IMR-90 (cell line): Measurements from ENCODE around the gene ZNF592. TPM values are rescaled to one million over a fixed set of nuclear protein-coding genes. Genes with fewer than 3 reads are reported as not detected.

Experiments
- ATAC-seq: fragments of 200-7000 bp; cut with Tn5 transposase; 2 replicates; pipeline ENCODE4 v1.9.1; 2020; ENCODE audit warnings: low read depth, mild to moderate bottlenecking, moderate library complexity
- BruUV-seq: library from RNA; stranded (reverse); fragments of 400-500 nt; replicated peaks from 2 replicates; lab custom pipeline; 2021; lab: Mats Ljungman, UMichigan
- CTCF ChIA-PET: fragments of 300-600 bp; formaldehyde crosslinking; extraction: SDS; loops from one replicate; lab custom pipeline; 2021; ENCODE audit warnings: antibody characterized with exemption; lab: Yijun Ruan, JAX
- POLR2A ChIA-PET: fragments of 300-600 bp; sonication (Branson Sonifier 250); formaldehyde crosslinking; loops from one replicate; lab custom pipeline; 2022; ENCODE audit warnings: antibody characterized with exemption; ENCODE audit not compliant: unreplicated experiment; lab: Charles Lee
- DNase-seq: peaks from one replicate; pipeline ENCODE4 v3.0.0; 2013
- H2AFZ ChIP-seq: replicated peaks from 2 replicates; pipeline ENCODE3; 2013; ENCODE audit warnings: low read length, mild to moderate bottlenecking; ENCODE audit not compliant: poor library complexity
- H2AK5ac ChIP-seq: 2 replicates; pipeline ENCODE4 v1.6.1; 2013; ENCODE audit warnings: low read depth, low read length, inconsistent platforms
- H2AK9ac ChIP-seq: replicated peaks from 2 replicates; pipeline ENCODE3; 2013; ENCODE audit warnings: mild to moderate bottlenecking, low read depth, low read length, moderate library complexity; ENCODE audit not compliant: poor library complexity
- H2BK120ac ChIP-seq: 2 replicates; pipeline ENCODE4 v1.6.1; 2013; ENCODE audit warnings: low read depth, low read length, inconsistent platforms
- H2BK15ac ChIP-seq: 3 replicates; pipeline ENCODE4 v1.6.1; 2013; ENCODE audit warnings: low read depth, low read length, inconsistent platforms
- H2BK20ac ChIP-seq: 2 replicates; pipeline ENCODE4 v1.6.1; 2013; ENCODE audit warnings: low read depth, mild to moderate bottlenecking, inconsistent platforms, low read length, moderate library complexity
- H2BK5ac ChIP-seq: 2 replicates; pipeline ENCODE4 v1.6.1; 2013; ENCODE audit warnings: mild to moderate bottlenecking, low read depth, low read length, inconsistent platforms; ENCODE audit not compliant: poor library complexity, severe bottlenecking
- H3K14ac ChIP-seq: replicated peaks from 2 replicates; pipeline ENCODE4 v1.6.1; 2013; ENCODE audit warnings: low read depth, low read length, inconsistent platforms
- H3K18ac ChIP-seq: 2 replicates; pipeline ENCODE4 v1.6.1; 2013; ENCODE audit warnings: low read depth, low read length, control low read depth
- H3K23ac ChIP-seq: 2 replicates; pipeline ENCODE4 v1.6.1; 2013; ENCODE audit warnings: low read depth, low read length, inconsistent platforms
- H3K27ac ChIP-seq: 2 replicates; pipeline ENCODE4 v1.5.1; 2013; ENCODE audit warnings: mild to moderate bottlenecking, control low read depth, low read length; ENCODE audit not compliant: insufficient read depth
- H3K27me3 ChIP-seq: 2 replicates; pipeline ENCODE4 v1.6.1; 2013; ENCODE audit warnings: low read length; ENCODE audit not compliant: control insufficient read depth, insufficient read depth
- H3K36me3 ChIP-seq: 2 replicates; pipeline ENCODE4 v1.6.1; 2013; ENCODE audit warnings: low read length, mixed read lengths; ENCODE audit not compliant: control insufficient read depth, insufficient read depth
- H3K4ac ChIP-seq: 2 replicates; pipeline ENCODE4 v1.6.1; 2013; ENCODE audit warnings: low read depth, low read length, inconsistent platforms
- H3K4me1 ChIP-seq: 2 replicates; pipeline ENCODE4 v1.6.1; 2013; ENCODE audit warnings: low read length, mixed read lengths; ENCODE audit not compliant: control insufficient read depth, insufficient read depth
- H3K4me2 ChIP-seq: 2 replicates; pipeline ENCODE4 v1.6.1; 2013; ENCODE audit warnings: low read depth, mild to moderate bottlenecking, control low read depth, low read length, moderate library complexity
- H3K4me3 ChIP-seq: 2 replicates; pipeline ENCODE4 v1.5.1; 2013; ENCODE audit warnings: low read depth, mild to moderate bottlenecking, control low read depth, low read length, moderate library complexity; ENCODE audit not compliant: insufficient read depth
- H3K56ac ChIP-seq: 2 replicates; pipeline ENCODE4 v1.6.1; 2013; ENCODE audit warnings: low read length, inconsistent platforms; ENCODE audit not compliant: insufficient read depth; ENCODE audit errors: extremely low read depth
- H3K79me1 ChIP-seq, 2 experiments: 2 replicates each; pipeline ENCODE4 v1.6.1; 2013; ENCODE audit warnings: low read length in 2 of 2, inconsistent platforms in 1 of 2, low read depth in 1 of 2
- H3K9ac ChIP-seq: 2 replicates; pipeline ENCODE4 v1.6.1; 2013; ENCODE audit warnings: low read depth, low read length, control low read depth
- H3K9me1 ChIP-seq: 2 replicates; pipeline ENCODE4 v1.6.1; 2013; ENCODE audit warnings: low read length, inconsistent platforms; ENCODE audit not compliant: insufficient read depth
- H3K9me3 ChIP-seq: 2 replicates; pipeline ENCODE4 v1.6.1; 2013; ENCODE audit warnings: low read length; ENCODE audit not compliant: control insufficient read depth, insufficient read depth
- H4K20me1 ChIP-seq: 2 replicates; pipeline ENCODE4 v1.6.1; 2013; ENCODE audit warnings: low read length, inconsistent platforms; ENCODE audit not compliant: insufficient read depth
- H4K5ac ChIP-seq: 2 replicates; pipeline ENCODE4 v1.6.1; 2013; ENCODE audit warnings: mild to moderate bottlenecking, low read depth, low read length, control low read depth
- H4K8ac ChIP-seq, 2 experiments: 2 replicates each; pipeline ENCODE4 v1.6.1; 2013; ENCODE audit warnings: low read depth in 2 of 2, low read length in 2 of 2, control low read depth in 1 of 2, inconsistent platforms in 1 of 2
- H4K91ac ChIP-seq: 2 replicates; pipeline ENCODE4 v1.6.1; 2013; ENCODE audit warnings: low read depth, low read length, inconsistent platforms; ENCODE audit not compliant: insufficient read depth
- BHLHE40 ChIP-seq: fragments of 150-350 bp; IDR thresholded peaks from 2 replicates; pipeline ENCODE4 v1.6.1; 2016; ENCODE audit warnings: mild to moderate bottlenecking, low read depth, low read length
- CEBPB ChIP-seq: IDR thresholded peaks from 2 replicates; pipeline ENCODE4 v1.6.1; 2012; ENCODE audit warnings: low read depth, low read length, improper control_type of control experiment
- CHD1 ChIP-seq: IDR thresholded peaks from 2 replicates; pipeline ENCODE4 v1.6.1; 2012; ENCODE audit warnings: low read depth, low read length, improper control_type of control experiment
- CTCF ChIP-seq: conservative IDR thresholded peaks from 2 replicates; pipeline ENCODE4 v1.5.1; 2012; ENCODE audit warnings: mild to moderate bottlenecking, low read depth, low read length, improper control_type of control experiment
- FOS ChIP-seq: fragments of 150-350 bp; IDR thresholded peaks from 2 replicates; pipeline ENCODE4 v1.6.1; 2016; ENCODE audit warnings: low read depth, low read length
- MAFK ChIP-seq: IDR thresholded peaks from 2 replicates; pipeline ENCODE4 v1.6.1; 2012; ENCODE audit warnings: low read depth, low read length, improper control_type of control experiment
- MXI1 ChIP-seq: IDR thresholded peaks from 2 replicates; pipeline ENCODE4 v1.6.1; 2012; ENCODE audit warnings: low read depth, mild to moderate bottlenecking, low read length, moderate library complexity, borderline replicate concordance
- NFE2L2 ChIP-seq: fragments of 150-350 bp; IDR thresholded peaks from 2 replicates; pipeline ENCODE4 v1.6.1; 2016; ENCODE audit warnings: low read depth, mild to moderate bottlenecking, low read length
- POLR2A ChIP-seq: IDR thresholded peaks from 2 replicates; pipeline ENCODE4 v1.6.1; 2012; ENCODE audit warnings: mild to moderate bottlenecking, low read depth, low read length
- RAD21 ChIP-seq: IDR thresholded peaks from 2 replicates; pipeline ENCODE4 v1.6.1; 2012; ENCODE audit warnings: low read length, improper control_type of control experiment
- RCOR1 ChIP-seq: IDR thresholded peaks from 2 replicates; pipeline ENCODE4 v1.6.1; 2012; ENCODE audit warnings: mild to moderate bottlenecking, low read length, improper control_type of control experiment; ENCODE audit not compliant: insufficient replicate concordance
- RFX5 ChIP-seq: IDR thresholded peaks from 2 replicates; pipeline ENCODE4 v1.8.0; 2012; ENCODE audit warnings: low read depth, mild to moderate bottlenecking, low read length, moderate library complexity
- USF2 ChIP-seq: fragments of 150-350 bp; IDR thresholded peaks from 2 replicates; pipeline ENCODE4 v1.6.1; 2017; ENCODE audit warnings: mild to moderate bottlenecking, antibody characterized with exemption, low read length, low read depth
- WGBS, 2 experiments: methylation state at CpG; one replicate each; pipeline versions ENCODE4 v1.1.5 to v1.1.7; 2013; ENCODE audit warnings: missing lambda C conversion rate in 2 of 2; ENCODE audit not compliant: insufficient read length in 1 of 2; ENCODE audit errors: extremely low coverage in 2 of 2; 5-methylcytosine and 5-hydroxymethylcytosine counted together
- dilution Hi-C: fragments of 300-500 bp; cut with HindIII; formaldehyde crosslinking; loops from one replicate; pipeline ENCODE4 v1.14.3; 2018; ENCODE audit warnings: low sequenced_read_pairs; ENCODE audit not compliant: unreplicated experiment
- in situ Hi-C: fragments of 300-500 bp; cut with MboI; formaldehyde crosslinking; loops from 3 replicates; pipeline ENCODE4 v1.14.3; 2019; ENCODE audit warnings: low sequenced_read_pairs, inconsistent platforms, mixed read lengths
- intact Hi-C: fragments of 100-400 bp; cut with micrococcal nuclease; formaldehyde crosslinking; loops from 2 replicates; pipeline ENCODE4 v1.10.0; 2022
- polyA plus RNA-seq, 3 experiments: library from polyadenylated mRNA; depleted of rRNA; stranded (reverse); fragments of >200 nt; gene quantifications; 2 replicates each; pipeline ENCODE4 v1.2.3, GENCODE V29; 2012; ENCODE audit warnings: low replicate concordance in 1 of 3
- total RNA-seq: library from RNA; depleted of rRNA; stranded (reverse); fragments of >200 nt; gene quantifications from 2 replicates; pipeline ENCODE4 v1.2.3, GENCODE V29; 2012

The ZNF592 gene
- total and polyA plus RNA-seq, 2 of the 4 experiments (the other 2 are of a cell fraction) = 4.3 to 10.2 TPM

- Histone ChIP-seq H2BK20ac (no peak overlapping the region), H3K4me1 (no peaks in the 10 kb centered on the region), H3K36me3 (no peaks in the 10 kb centered on the region), H4K8ac (no peak overlapping the region), H3K18ac (no peak overlapping the region), H3K56ac (no peak overlapping the region), H2BK120ac (no peak overlapping the region), H3K4ac (no peak overlapping the region), H3K9me1 (no peaks in the 10 kb centered on the region; the same call in 1 of the 2 replicates), H4K5ac (no peak overlapping the region), H2AK9ac (no peak overlapping the region), H3K9ac (no peak overlapping the region), H2AK5ac (no peak overlapping the region), H3K4me3 (no peak overlapping the region), H4K91ac (no peak overlapping the region), H3K23ac (no peak overlapping the region), H3K27me3 (peaks cover 24% of the 10 kb centered on the region), H3K9me3 (no peaks in the 10 kb centered on the region), H3K4me2 (no peak overlapping the region), H3K79me1 (no peaks in the 10 kb centered on the region), H2AFZ (no peak overlapping the region), H2BK5ac (no peak overlapping the region), H3K14ac (no peak overlapping the region), H2BK15ac (no peak overlapping the region), H4K20me1 (no peaks in the 10 kb centered on the region), H3K27ac (no peak overlapping the region)
- ATAC-seq (no peak), DNase-seq (no peak)
- BruUV-seq = no TSS peak
- intact Hi-C loops = no loop called here
- TF ChIP-seq RAD21 = no peak
- TF ChIP-seq FOS = no peak
- no peak for TF ChIP-seq USF2
- TF ChIP-seq CHD1 = no peak
- TF ChIP-seq NFE2L2 = no peak
- no peak for TF ChIP-seq RFX5
- TF ChIP-seq CEBPB = no peak
- no peak for TF ChIP-seq RCOR1
- TF ChIP-seq MAFK = no peak
- TF ChIP-seq BHLHE40 = no peak
- no peak for TF ChIP-seq MXI1
- TF ChIP-seq CTCF = no peak
- no peak for TF ChIP-seq POLR2A
- dilution Hi-C loops = no loop called here
- ChIA-PET POLR2A (no interaction called here), CTCF (no interaction called here)
- 66% methylated on average over 3 of the region's 4 CpGs; no CpG with 5 or more reads in 1 of the 2 experiments for WGBS, 2 experiments
- in situ Hi-C loops = no loop called here
Measured at GRCh38 chr15:84822653-84823281, 74.4 kb downstream of the ZNF592 start.
